Liver (tissue), 9 donors: ENCODE results near the gene FAM222A. TPM values are rescaled to one million over a fixed set of nuclear protein-coding genes. Genes with fewer than 3 reads are reported as not detected.

Source experiments
- DNase-seq: peaks from one replicate; pipeline ENCODE4 v3.0.0-alpha.2; 2017; ENCODE audit warnings: low spot score
- H3K27ac ChIP-seq, 2 donors: one replicate each; pipeline ENCODE4 v1.7.0; 2013; ENCODE audit warnings: inconsistent platforms in 2 of 2, low read length in 2 of 2, control low read depth in 1 of 2, low read depth in 1 of 2, mild to moderate bottlenecking in 1 of 2
- H3K27me3 ChIP-seq, 4 donors: one replicate each; pipeline versions ENCODE4 v1.6.1 to v1.7.0; 2013; ENCODE audit warnings: low read length in 3 of 4, inconsistent platforms in 1 of 4, mild to moderate bottlenecking in 1 of 4, moderate library complexity in 1 of 4; ENCODE audit not compliant: control insufficient read depth in 4 of 4, insufficient read depth in 4 of 4
- H3K36me3 ChIP-seq, 4 donors: one replicate each; pipeline versions ENCODE4 v1.6.1 to v1.7.0; 2013; ENCODE audit warnings: low read length in 3 of 4, mild to moderate bottlenecking in 3 of 4, low read depth in 1 of 4, moderate library complexity in 1 of 4; ENCODE audit not compliant: control insufficient read depth in 4 of 4, insufficient read depth in 3 of 4
- H3K4me1 ChIP-seq, 4 donors: one replicate each; pipeline versions ENCODE4 v1.6.1 to v1.7.0; 2013; ENCODE audit warnings: low read length in 3 of 4, mild to moderate bottlenecking in 3 of 4, moderate library complexity in 1 of 4; ENCODE audit not compliant: control insufficient read depth in 4 of 4, insufficient read depth in 4 of 4
- H3K4me3 ChIP-seq, 3 donors: one replicate each; pipeline versions ENCODE4 v1.6.1 to v1.7.0; 2013; ENCODE audit warnings: low read length in 3 of 3, control low read depth in 1 of 3, low read depth in 1 of 3, mild to moderate bottlenecking in 1 of 3
- H3K9ac ChIP-seq, 2 donors: one replicate each; pipeline ENCODE4 v1.7.0; 2013; ENCODE audit warnings: low read length in 2 of 2, mild to moderate bottlenecking in 2 of 2, moderate library complexity in 2 of 2, control low read depth in 1 of 2, low read depth in 1 of 2
- H3K9me3 ChIP-seq, 4 donors: one replicate each; pipeline versions ENCODE4 v1.6.1 to v1.7.0; 2013; ENCODE audit warnings: low read length in 3 of 4; ENCODE audit not compliant: control insufficient read depth in 4 of 4
- ATF3 ChIP-seq: IDR thresholded peaks from 2 replicates; pipeline ENCODE4 v1.6.1; 2016; ENCODE audit warnings: antibody characterized with exemption
- CTCF ChIP-seq: fragments of 150-350 bp; IDR thresholded peaks from 2 replicates; pipeline ENCODE4 v1.5.1; 2017; ENCODE audit warnings: improper control_type of control experiment, low read depth, low read length; ENCODE audit not compliant: missing input control
- EGR1 ChIP-seq, 2 donors: IDR thresholded peaks; 2 replicates each; pipeline ENCODE4 v1.6.1; 2016 to 2018; ENCODE audit warnings: antibody characterized with exemption in 2 of 2, low read depth in 2 of 2
- FOXA1 ChIP-seq: IDR thresholded peaks from 2 replicates; pipeline ENCODE4 v1.6.1; 2016; ENCODE audit warnings: antibody characterized with exemption
- GABPA ChIP-seq, 2 donors: IDR thresholded peaks in 1 of 2; conservative IDR thresholded peaks in 1 of 2; 2 replicates each; pipeline ENCODE4 v1.6.1; 2016; ENCODE audit warnings: antibody characterized with exemption in 2 of 2, mild to moderate bottlenecking in 1 of 2, moderate library complexity in 1 of 2
- HNF4A ChIP-seq, 2 donors: conservative IDR thresholded peaks; 2 replicates each; pipeline ENCODE4 v1.6.1; 2016; ENCODE audit warnings: antibody characterized with exemption in 2 of 2, mild to moderate bottlenecking in 2 of 2
- HNF4G ChIP-seq: IDR thresholded peaks from 2 replicates; pipeline ENCODE4 v1.6.1; 2016; ENCODE audit warnings: antibody characterized with exemption
- JUND ChIP-seq, 2 donors: IDR thresholded peaks; 2 replicates each; pipeline ENCODE4 v1.6.1; 2016; ENCODE audit warnings: antibody characterized with exemption in 2 of 2
- NR2F2 ChIP-seq: IDR thresholded peaks from 2 replicates; pipeline ENCODE4 v1.6.1; 2016; ENCODE audit warnings: antibody characterized with exemption
- RAD21 ChIP-seq, 2 donors: IDR thresholded peaks; 2 replicates each; pipeline ENCODE4 v1.6.1; 2016; ENCODE audit warnings: antibody characterized with exemption in 2 of 2, mild to moderate bottlenecking in 2 of 2
- SP1 ChIP-seq: IDR thresholded peaks from 2 replicates; pipeline ENCODE4 v1.6.1; 2018; ENCODE audit warnings: antibody characterized with exemption, mild to moderate bottlenecking
- TAF1 ChIP-seq: conservative IDR thresholded peaks from 2 replicates; pipeline ENCODE4 v1.6.1; 2016; ENCODE audit warnings: antibody characterized with exemption, mild to moderate bottlenecking
- YY1 ChIP-seq: IDR thresholded peaks from 2 replicates; pipeline ENCODE4 v1.6.1; 2016; ENCODE audit warnings: antibody characterized with exemption, mild to moderate bottlenecking
- WGBS: extraction: QIAGEN DNeasy Blood & Tissue Kit; methylation state at CpG from one replicate; pipeline ENCODE4 v1.1.7; 2013; 5-methylcytosine and 5-hydroxymethylcytosine counted together
- polyA plus RNA-seq, 2 donors: library from polyadenylated mRNA; stranded (reverse) in 1 of 2; unstranded in 1 of 2; fragments of 200-250 nt in 1 of 2; fragments of >200 nt in 1 of 2; fragmentation: Nextera tagmentation in 1 of 2; extraction: Ambion mirVana in 1 of 2; gene quantifications; one replicate each; pipeline versions ENCODE4 v1.2.1 to v1.2.3, GENCODE V29; 2013 to 2015
- total RNA-seq, 2 donors: library from RNA; depleted of rRNA; stranded (reverse); fragments of >200 nt; gene quantifications; one replicate each; pipeline ENCODE4 v1.2.3, GENCODE V29; 2014
- TF ChIP-seq, protein P1 (sequence below): IDR thresholded peaks from 2 replicates; pipeline ENCODE4 v1.6.1; 2016; ENCODE audit warnings: antibody characterized with exemption
- TF ChIP-seq, protein P2 (sequence below): IDR thresholded peaks from 2 replicates; pipeline ENCODE4 v1.6.1; 2016; ENCODE audit warnings: antibody characterized with exemption, mild to moderate bottlenecking
- donor health status: healthy.
- donor health status: healthy.
- donor health status: healthy.
- donor health status: healthy.
- donor health status: healthy.

The FAM222A gene
- total and polyA plus RNA-seq, 4 donors = 0.97 to 2.2 (median 1.9) TPM

DNA sequence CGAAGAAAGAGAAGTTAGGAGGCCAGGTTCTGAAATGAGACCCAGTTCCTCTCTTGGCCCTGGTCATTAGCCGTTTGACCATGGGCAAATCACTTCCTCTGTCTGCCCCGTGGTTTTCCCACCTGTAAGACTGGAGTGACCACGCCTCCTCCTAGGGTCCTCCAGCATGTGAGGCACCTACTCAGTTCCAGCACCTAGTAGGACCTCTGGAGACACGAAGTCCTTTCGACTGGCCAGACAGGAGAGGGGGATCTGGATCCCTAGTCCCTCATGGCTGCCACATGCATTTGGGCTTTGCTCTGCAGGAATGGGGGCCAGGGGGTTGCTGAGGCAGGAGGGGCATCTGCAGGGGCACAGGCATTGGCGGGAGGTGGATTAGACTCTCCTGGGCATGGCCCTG lies 103.2 kb downstream of the FAM222A start:
- TF ChIP-seq CTCF = no peak
- TF ChIP-seq, protein P1, sequence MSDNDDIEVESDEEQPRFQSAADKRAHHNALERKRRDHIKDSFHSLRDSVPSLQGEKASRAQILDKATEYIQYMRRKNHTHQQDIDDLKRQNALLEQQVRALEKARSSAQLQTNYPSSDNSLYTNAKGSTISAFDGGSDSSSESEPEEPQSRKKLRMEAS = no peak
- no peak for TF ChIP-seq HNF4G
- no peak for TF ChIP-seq RAD21 (IDR thresholded peaks at IDR 0.05)
- TF ChIP-seq SP1 = no peak
- no peak for TF ChIP-seq GABPA (IDR thresholded peaks at IDR 0.05 in 1 of 2, conservative IDR thresholded peaks at IDR 0.05 in 1 of 2)
- TF ChIP-seq TAF1 = no peak
- TF ChIP-seq, protein P2, sequence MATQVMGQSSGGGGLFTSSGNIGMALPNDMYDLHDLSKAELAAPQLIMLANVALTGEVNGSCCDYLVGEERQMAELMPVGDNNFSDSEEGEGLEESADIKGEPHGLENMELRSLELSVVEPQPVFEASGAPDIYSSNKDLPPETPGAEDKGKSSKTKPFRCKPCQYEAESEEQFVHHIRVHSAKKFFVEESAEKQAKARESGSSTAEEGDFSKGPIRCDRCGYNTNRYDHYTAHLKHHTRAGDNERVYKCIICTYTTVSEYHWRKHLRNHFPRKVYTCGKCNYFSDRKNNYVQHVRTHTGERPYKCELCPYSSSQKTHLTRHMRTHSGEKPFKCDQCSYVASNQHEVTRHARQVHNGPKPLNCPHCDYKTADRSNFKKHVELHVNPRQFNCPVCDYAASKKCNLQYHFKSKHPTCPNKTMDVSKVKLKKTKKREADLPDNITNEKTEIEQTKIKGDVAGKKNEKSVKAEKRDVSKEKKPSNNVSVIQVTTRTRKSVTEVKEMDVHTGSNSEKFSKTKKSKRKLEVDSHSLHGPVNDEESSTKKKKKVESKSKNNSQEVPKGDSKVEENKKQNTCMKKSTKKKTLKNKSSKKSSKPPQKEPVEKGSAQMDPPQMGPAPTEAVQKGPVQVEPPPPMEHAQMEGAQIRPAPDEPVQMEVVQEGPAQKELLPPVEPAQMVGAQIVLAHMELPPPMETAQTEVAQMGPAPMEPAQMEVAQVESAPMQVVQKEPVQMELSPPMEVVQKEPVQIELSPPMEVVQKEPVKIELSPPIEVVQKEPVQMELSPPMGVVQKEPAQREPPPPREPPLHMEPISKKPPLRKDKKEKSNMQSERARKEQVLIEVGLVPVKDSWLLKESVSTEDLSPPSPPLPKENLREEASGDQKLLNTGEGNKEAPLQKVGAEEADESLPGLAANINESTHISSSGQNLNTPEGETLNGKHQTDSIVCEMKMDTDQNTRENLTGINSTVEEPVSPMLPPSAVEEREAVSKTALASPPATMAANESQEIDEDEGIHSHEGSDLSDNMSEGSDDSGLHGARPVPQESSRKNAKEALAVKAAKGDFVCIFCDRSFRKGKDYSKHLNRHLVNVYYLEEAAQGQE = no peak
- TF ChIP-seq ATF3 = no peak
- TF ChIP-seq FOXA1 = no peak
- TF ChIP-seq JUND (IDR thresholded peaks at IDR 0.05) = no peak
- TF ChIP-seq YY1 = no peak
- TF ChIP-seq NR2F2 = no peak
- no peak for TF ChIP-seq HNF4A (conservative IDR thresholded peaks at IDR 0.05)
- TF ChIP-seq EGR1 (IDR thresholded peaks at IDR 0.05; ENCODE audit: low read depth in 2 of 2) = no peak

GRCh38 chr12:109817627-109818231 lies 104.1 kb downstream of the FAM222A start:
- H3K36me3 ChIP-seq = peaks cover 0 to 19% (median 9%) of the 10 kb centered on the region in 4 donors
- H3K4me3 ChIP-seq = no peak overlapping the region
- H3K27me3 ChIP-seq = no peaks in the 10 kb centered on the region
- no peaks in the 10 kb centered on the region for H3K9me3 ChIP-seq
- no peak for DNase-seq
- WGBS = 95% methylated on average over 8 of the region's 8 CpGs
- H3K27ac ChIP-seq = no peak overlapping the region
- H3K9ac ChIP-seq = no peak overlapping the region
- TF ChIP-seq FOXA1 = no peak
- H3K4me1 ChIP-seq = peaks cover 0 to 13% (median 7%) of the 10 kb centered on the region in 4 donors

More for the DNA sequence above, 103.2 kb downstream of the FAM222A start:
- Histone ChIP-seq H3K36me3 (peaks cover 0 to 28% (median 12%) of the 10 kb centered on the region in 4 donors), H3K27ac (no peak overlapping the region), H3K27me3 (no peaks in the 10 kb centered on the region), H3K9ac (no peak overlapping the region), H3K9me3 (no peaks in the 10 kb centered on the region), H3K4me1 (peaks cover 0 to 6% (median 3%) of the 10 kb centered on the region in 4 donors), H3K4me3 (no peak overlapping the region)
- no peak for DNase-seq
- 88% methylated on average over 7 of the region's 7 CpGs for WGBS
